Spleen (tissue), 7 donors: ENCODE results near the gene CLIC5.

Source experiments
- CTCF ChIP-seq, 11 experiments: fragments of 200-600 bp in 7 of 11; fragments of 450-650 bp in 4 of 11; sonication (generic) in 4 of 11; IDR thresholded peaks in 8 of 11; conservative IDR thresholded peaks in 3 of 11; 1 replicate in 7 of 11; 2 replicates in 4 of 11; pipeline versions ENCODE4 v1.4.0 to v1.8.0; 2016 to 2021; ENCODE audit warnings: antibody characterized with exemption in 11 of 11, inconsistent platforms in 4 of 11, mild to moderate bottlenecking in 1 of 11
- POLR2A ChIP-seq, 3 donors: fragments of 450-650 bp; IDR thresholded peaks; one replicate each; pipeline ENCODE4 v1.5.1; 2017; ENCODE audit warnings: antibody characterized with exemption in 3 of 3, mild to moderate bottlenecking in 1 of 3
- donor health status: DM: no; HTN: no; CAD: no; lungs with moderate emphysema.
- donor health status: DM: no; HTN: no; CAD: no.
- donor health status: DM: no; HTN: no; CAD: no.

DNA sequence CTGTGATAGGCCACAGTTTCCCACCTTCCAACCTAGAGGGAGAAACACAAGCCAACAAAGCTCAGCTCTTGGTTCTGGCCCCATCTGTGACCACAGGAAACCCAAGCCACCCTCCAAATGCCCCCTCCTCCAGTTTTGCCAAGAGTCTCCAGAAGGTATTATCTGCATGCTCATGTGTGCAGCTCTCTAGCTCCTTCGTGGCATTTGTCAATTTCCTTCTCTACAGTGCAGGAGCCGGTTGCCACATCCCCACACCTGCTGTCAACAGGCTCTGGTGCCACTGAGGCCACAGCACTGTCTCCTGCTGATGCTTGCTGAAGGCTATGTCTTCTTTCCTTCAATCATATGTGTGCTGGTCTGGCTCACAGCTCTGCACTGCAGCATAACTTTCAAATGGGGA lies 177.2 kb downstream of the CLIC5 start:
- no peak for TF ChIP-seq CTCF (IDR thresholded peaks at IDR 0.05 in 8 of 11, conservative IDR thresholded peaks at IDR 0.05 in 3 of 11)
- no peak for TF ChIP-seq POLR2A (IDR thresholded peaks at IDR 0.05)
